NCI-H446 (cell line): ENCODE data around the gene CDK13.
A peak's percentile ranks its signal among the peaks of the same experiment; 100 is the strongest.
"Not testable (repeated sequence)": the region's sequence is repeated elsewhere in the genome, so short reads cannot be mapped to it uniquely, and the experiment has no call there.

Experiments
- DNase-seq, 2 experiments: peaks; one replicate each; lab custom pipeline; 2025; lab: John Stamatoyannopoulos, UW

The CDK13 gene

GRCh38 chr7:40098810-40099209 is 148.8 kb downstream of the CDK13 start:
- no peak for DNase-seq

- no peak for DNase-seq
Observed at GRCh38 chr7:40099837-40100236, 149.8 kb downstream of the CDK13 start.

- DNase-seq: no peak
Observed at GRCh38 chr7:40101201-40101600, 151.1 kb downstream of the CDK13 start.

- DNase-seq: no peak
Observed at GRCh38 chr7:40102897-40103296, 152.8 kb downstream of the CDK13 start.

GRCh38 chr7:40105879-40106473 is 155.9 kb downstream of the CDK13 start:
- no peak for DNase-seq

- no peak for DNase-seq
Observed at GRCh38 chr7:40115936-40116335, 165.9 kb downstream of the CDK13 start.

- DNase-seq: not testable (repeated sequence)
Observed at GRCh38 chr7:40117199-40117598, 167.1 kb downstream of the CDK13 start.

- not testable (repeated sequence) for DNase-seq
Observed at GRCh38 chr7:40118201-40118600, 168.1 kb downstream of the CDK13 start.

- DNase-seq: no peak
Observed at GRCh38 chr7:40120020-40120419, 170.0 kb downstream of the CDK13 start.

- not testable (repeated sequence) for DNase-seq
Observed at GRCh38 chr7:40122100-40122939, 172.3 kb downstream of the CDK13 start.

GRCh38 chr7:40122940-40123254 is 172.8 kb downstream of the CDK13 start:
- no peak for DNase-seq

GRCh38 chr7:40133561-40134427 is 183.7 kb downstream of the CDK13 start:
- DNase-seq: no peak

- peak; percentile 80 to 95 for DNase-seq
Observed at GRCh38 chr7:40134428-40135316, 184.6 kb downstream of the CDK13 start, which contains the start of the genes MPLKIP and SUGCT. MPLKIP (minus strand) TSS chr7:40134622; CDS start chr7:40134567, 55 bp downstream. SUGCT (plus strand) TSS chr7:40135005.

- no peak for DNase-seq
Observed at GRCh38 chr7:40135317-40135610, 185.2 kb downstream of the CDK13 start.

GRCh38 chr7:40137563-40137962 is 187.5 kb downstream of the CDK13 start:
- DNase-seq: no peak

GRCh38 chr7:40138973-40139372 is 188.9 kb downstream of the CDK13 start:
- no peak for DNase-seq

- not testable (repeated sequence) for DNase-seq
Observed at GRCh38 chr7:40139891-40140290, 189.8 kb downstream of the CDK13 start.

- DNase-seq: not testable (repeated sequence)
Observed at GRCh38 chr7:40141916-40142315, 191.9 kb downstream of the CDK13 start.

- not testable (repeated sequence) for DNase-seq
Observed at GRCh38 chr7:40145596-40146130, 195.6 kb downstream of the CDK13 start.

- DNase-seq: no peak
Observed at GRCh38 chr7:40147371-40148246, 197.6 kb downstream of the CDK13 start.
